ENCODE results near the gene BRI3BP. TPM values are rescaled to one million over a fixed set of nuclear protein-coding genes. Genes with fewer than 3 reads are reported as not detected.
A peak's percentile ranks its signal among the peaks of the same experiment; 100 is the strongest.

The BRI3BP gene
- total RNA-seq, 1 donor, result 8.6 TPM

DNA sequence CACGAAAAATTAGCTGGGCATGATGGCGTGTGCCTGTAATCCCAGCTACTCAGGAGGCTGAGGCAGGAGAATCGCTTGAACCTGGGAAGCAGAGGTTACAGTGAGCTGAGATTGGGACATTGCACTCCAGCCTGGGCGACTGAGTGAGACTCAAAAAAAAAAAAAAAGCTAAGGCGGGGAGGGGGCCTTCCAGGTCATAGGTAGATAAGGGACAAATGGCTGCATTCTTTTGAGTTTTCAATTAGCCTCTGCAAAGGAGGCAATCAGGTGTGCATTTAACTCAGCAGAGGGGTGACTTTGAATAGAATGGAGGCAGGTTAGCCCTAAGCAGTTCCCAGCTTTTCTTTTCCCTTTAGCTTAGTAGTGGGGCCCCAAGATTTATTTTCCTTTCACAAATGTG lies 71.0 kb downstream of the BRI3BP start:
- peak overlapping the region; percentile 83 for H3K4me3 ChIP-seq (ENCODE audit: low read depth, low read length)

GRCh38 chr12:125065021-125065918 lies 71.8 kb downstream of the BRI3BP start, which contains the start of gene AACS:
AACS (plus strand) TSS chr12:125065435; CDS start chr12:125065585, 150 bp downstream.
- peak within 1 kb of the TSS; percentile 83 for H3K4me3 ChIP-seq (ENCODE audit: low read depth, low read length)
- peak; percentile 72 for DNase-seq (ENCODE audit: low read depth)
- no peak for TF ChIP-seq CTCF (IDR thresholded peaks at IDR 0.05; ENCODE audit: insufficient read depth, low read depth, low read length)

More for the DNA sequence above, 71.0 kb downstream of the BRI3BP start:
- DNase-seq (ENCODE audit: low read depth), result no peak
- no peak for TF ChIP-seq CTCF (IDR thresholded peaks at IDR 0.05; ENCODE audit: insufficient read depth, low read depth, low read length)

GRCh38 chr12:125065919-125066570 lies 72.6 kb downstream of the BRI3BP start:
- no peak for DNase-seq (ENCODE audit: low read depth)
- TF ChIP-seq CTCF (IDR thresholded peaks at IDR 0.05; ENCODE audit: insufficient read depth, low read depth, low read length), result no peak

GRCh38 chr12:125068391-125068790 lies 74.9 kb downstream of the BRI3BP start:
- H3K4me3 ChIP-seq (ENCODE audit: low read depth, low read length), result no peak overlapping the region
- DNase-seq (ENCODE audit: low read depth), result no peak
- no peak for TF ChIP-seq CTCF (IDR thresholded peaks at IDR 0.05; ENCODE audit: insufficient read depth, low read depth, low read length)

More at GRCh38 chr12:125065919-125066570, 72.6 kb downstream of the BRI3BP start:
- H3K4me3 ChIP-seq (ENCODE audit: low read depth, low read length), result peak overlapping the region; percentile 83

DNA sequence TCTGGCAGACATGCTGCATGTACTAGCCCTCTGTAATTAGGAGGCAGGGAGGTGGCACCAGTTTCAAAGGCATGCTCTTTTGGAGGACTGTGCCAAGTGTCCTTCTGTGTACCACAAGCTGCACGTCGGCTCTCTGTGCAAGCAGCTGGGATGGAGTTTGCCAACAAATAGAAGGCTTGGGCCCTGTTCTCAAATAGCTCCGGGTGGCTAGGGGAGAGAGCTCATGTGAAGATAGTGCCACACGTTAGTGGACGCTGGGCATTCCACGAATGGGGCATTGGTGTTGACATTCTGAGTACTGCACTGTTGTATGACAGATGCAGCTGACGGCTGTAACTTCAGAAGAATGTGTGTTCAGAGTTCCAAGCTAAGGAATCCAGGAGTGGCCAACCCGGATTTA lies 76.2 kb downstream of the BRI3BP start:
- DNase-seq (ENCODE audit: low read depth), result no peak
- H3K4me3 ChIP-seq (ENCODE audit: low read depth, low read length), result no peak overlapping the region
- no peak for TF ChIP-seq CTCF (IDR thresholded peaks at IDR 0.05; ENCODE audit: insufficient read depth, low read depth, low read length)

- peak; percentile 20 for TF ChIP-seq CTCF (IDR thresholded peaks at IDR 0.05; ENCODE audit: insufficient read depth, low read depth, low read length)
- DNase-seq (ENCODE audit: low read depth), result no peak
- no peak overlapping the region for H3K4me3 ChIP-seq (ENCODE audit: low read depth, low read length)
Measured at GRCh38 chr12:125070112-125070511, 76.7 kb downstream of the BRI3BP start.
